Mesenchymal stem cell (in vitro differentiated cells and primary cell): Measurements from ENCODE around the gene IWS1.

ENCODE experiments used
- DNase-seq: peaks from one replicate; pipeline ENCODE4 v3.0.0-alpha.2; 2013
- H2AFZ ChIP-seq: one replicate; pipeline ENCODE4 v1.6.1; 2013; ENCODE audit warnings: low read depth, mild to moderate bottlenecking, control low read depth, inconsistent platforms, low read length, moderate library complexity
- H2AK5ac ChIP-seq: 2 replicates; pipeline ENCODE4 v1.6.1; 2013; ENCODE audit warnings: low read length, moderate library complexity, mild to moderate bottlenecking, inconsistent platforms; ENCODE audit not compliant: severe bottlenecking
- H2BK120ac ChIP-seq: one replicate; pipeline ENCODE4 v1.6.1; 2013; ENCODE audit warnings: low read depth, mild to moderate bottlenecking, inconsistent platforms, low read length, moderate library complexity
- H2BK12ac ChIP-seq, 2 experiments: one replicate each; pipeline ENCODE4 v1.6.1; 2013; ENCODE audit warnings: inconsistent platforms in 2 of 2, low read length in 2 of 2, mild to moderate bottlenecking in 2 of 2, moderate library complexity in 2 of 2, control low read depth in 1 of 2
- H2BK15ac ChIP-seq: one replicate; pipeline ENCODE4 v1.6.1; 2013; ENCODE audit warnings: mild to moderate bottlenecking, low read depth, inconsistent platforms; ENCODE audit not compliant: poor library complexity, severe bottlenecking
- H2BK5ac ChIP-seq: 2 replicates; pipeline ENCODE4 v1.6.1; 2013; ENCODE audit warnings: low read depth, mild to moderate bottlenecking, low read length, control low read depth, inconsistent platforms; ENCODE audit not compliant: poor library complexity, severe bottlenecking
- H3K14ac ChIP-seq, 2 experiments: one replicate each; pipeline ENCODE4 v1.6.1; 2013; ENCODE audit warnings: inconsistent platforms in 2 of 2, low read length in 2 of 2, control low read depth in 1 of 2, mild to moderate bottlenecking in 1 of 2, moderate library complexity in 1 of 2
- H3K18ac ChIP-seq, 2 experiments: one replicate each; pipeline ENCODE4 v1.6.1; 2013; ENCODE audit warnings: inconsistent platforms in 2 of 2, low read length in 2 of 2, control low read depth in 1 of 2, low read depth in 1 of 2, mild to moderate bottlenecking in 1 of 2
- H3K23ac ChIP-seq, 2 experiments: one replicate each; pipeline ENCODE4 v1.6.1; 2013; ENCODE audit warnings: inconsistent platforms in 2 of 2, low read length in 2 of 2, mild to moderate bottlenecking in 2 of 2, moderate library complexity in 2 of 2, control low read depth in 1 of 2
- H3K27ac ChIP-seq: 2 replicates; pipeline ENCODE4 v1.5.1; 2013; ENCODE audit warnings: mild to moderate bottlenecking, moderate library complexity, low read length, control low read depth, inconsistent platforms; ENCODE audit not compliant: poor library complexity, severe bottlenecking
- H3K27me3 ChIP-seq, 2 experiments: 2 replicates each; pipeline versions ENCODE4 v1.6.1 to v1.7.0; 2013; ENCODE audit warnings: low read length in 2 of 2, mild to moderate bottlenecking in 2 of 2, moderate library complexity in 2 of 2, control low read depth in 1 of 2, inconsistent platforms in 1 of 2; ENCODE audit not compliant: control insufficient read depth in 1 of 2, insufficient read depth in 1 of 2
- H3K36me3 ChIP-seq, 2 experiments: 2 replicates each; pipeline versions ENCODE4 v1.6.1 to v1.7.0; 2013; ENCODE audit warnings: low read length in 2 of 2, control low read depth in 1 of 2, inconsistent platforms in 1 of 2, low read depth in 1 of 2, mild to moderate bottlenecking in 1 of 2; ENCODE audit not compliant: insufficient read depth in 2 of 2, control insufficient read depth in 1 of 2
- H3K4ac ChIP-seq, 2 experiments: one replicate each; pipeline ENCODE4 v1.6.1; 2013; ENCODE audit warnings: inconsistent platforms in 2 of 2, low read length in 2 of 2, mild to moderate bottlenecking in 2 of 2, moderate library complexity in 2 of 2, control low read depth in 1 of 2, low read depth in 1 of 2
- H3K4me1 ChIP-seq: 2 replicates; pipeline ENCODE4 v1.6.1; 2013; ENCODE audit warnings: low read depth, low read length, control low read depth; ENCODE audit not compliant: control insufficient read depth, insufficient read depth
- H3K4me2 ChIP-seq: 2 replicates; pipeline ENCODE4 v1.6.1; 2013; ENCODE audit warnings: low read length, mild to moderate bottlenecking, inconsistent platforms; ENCODE audit not compliant: poor library complexity, severe bottlenecking
- H3K4me3 ChIP-seq, 2 experiments: 2 replicates each; pipeline versions ENCODE4 v1.5.1 to v1.7.0; 2013; ENCODE audit warnings: low read length in 2 of 2, mild to moderate bottlenecking in 2 of 2, control low read depth in 1 of 2, low read depth in 1 of 2; ENCODE audit not compliant: insufficient read depth in 1 of 2
- H3K79me1 ChIP-seq: replicated peaks from 2 replicates; pipeline ENCODE4 v1.6.1; 2013; ENCODE audit warnings: mild to moderate bottlenecking, control low read depth, low read length, inconsistent platforms; ENCODE audit not compliant: poor library complexity, severe bottlenecking
- H3K9ac ChIP-seq: 2 replicates; pipeline ENCODE4 v1.7.0; 2013; ENCODE audit warnings: mild to moderate bottlenecking, low read length, moderate library complexity
- H3K9me3 ChIP-seq: 2 replicates; pipeline ENCODE4 v1.7.0; 2013; ENCODE audit warnings: mild to moderate bottlenecking, low read length; ENCODE audit not compliant: control insufficient read depth
- H4K8ac ChIP-seq: one replicate; pipeline ENCODE4 v1.6.1; 2013; ENCODE audit warnings: inconsistent platforms, mild to moderate bottlenecking, low read length, moderate library complexity
- H4K91ac ChIP-seq: one replicate; pipeline ENCODE4 v1.6.1; 2013; ENCODE audit warnings: mild to moderate bottlenecking, low read length, inconsistent platforms
- WGBS: methylation state at CpG from one replicate; pipeline ENCODE4 v1.1.7; 2013; ENCODE audit warnings: mixed read lengths; 5-methylcytosine and 5-hydroxymethylcytosine counted together

IWS1 gene

DNA sequence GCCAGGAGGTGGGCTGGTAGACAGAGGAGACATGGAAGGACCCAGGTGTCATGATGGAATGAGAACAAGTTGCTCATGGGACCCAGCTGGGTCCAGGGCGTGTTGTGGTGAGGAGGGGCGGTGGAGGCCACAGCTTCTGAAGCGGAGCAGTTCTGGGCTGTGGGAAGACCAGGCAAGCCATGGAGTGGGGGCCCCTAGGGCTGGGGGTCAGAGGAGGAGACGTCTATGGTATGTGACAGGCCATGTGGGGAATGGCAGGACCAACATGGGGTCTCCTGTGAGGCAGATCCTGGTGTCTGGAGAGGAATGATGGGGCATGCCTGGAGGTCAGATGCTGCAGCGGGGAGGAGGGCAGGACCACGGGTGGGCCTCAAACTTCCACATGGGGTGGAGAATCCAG is 26.0 kb upstream of the IWS1 start:
- no peaks in the 10 kb centered on the region for H3K4me1 ChIP-seq
- no peak overlapping the region for H3K18ac ChIP-seq
- peak overlapping the region; percentile 78 for H2BK5ac ChIP-seq
- H3K14ac ChIP-seq, result no peak overlapping the region
- H3K36me3 ChIP-seq, result no peaks in the 10 kb centered on the region
- no peak overlapping the region for H4K8ac ChIP-seq
- WGBS, result 79% methylated on average over 6 of the region's 6 CpGs
- no peak overlapping the region for H3K27ac ChIP-seq
- DNase-seq, result no peak
- H4K91ac ChIP-seq, result no peak overlapping the region
- no peak overlapping the region for H2BK15ac ChIP-seq
- no peak overlapping the region for H2AK5ac ChIP-seq
- H3K9me3 ChIP-seq, result no peaks in the 10 kb centered on the region
- H3K27me3 ChIP-seq, result peaks cover 33% of the 10 kb centered on the region in 2 experiments
- no peak overlapping the region for H3K4me3 ChIP-seq
- no peak overlapping the region for H3K23ac ChIP-seq
- H2BK120ac ChIP-seq, result no peak overlapping the region
- no peak overlapping the region for H2AFZ ChIP-seq
- H3K9ac ChIP-seq, result no peak overlapping the region
- no peaks in the 10 kb centered on the region for H3K79me1 ChIP-seq
- H3K4me2 ChIP-seq, result no peak overlapping the region
- no peak overlapping the region for H2BK12ac ChIP-seq
- no peak overlapping the region for H3K4ac ChIP-seq

DNA sequence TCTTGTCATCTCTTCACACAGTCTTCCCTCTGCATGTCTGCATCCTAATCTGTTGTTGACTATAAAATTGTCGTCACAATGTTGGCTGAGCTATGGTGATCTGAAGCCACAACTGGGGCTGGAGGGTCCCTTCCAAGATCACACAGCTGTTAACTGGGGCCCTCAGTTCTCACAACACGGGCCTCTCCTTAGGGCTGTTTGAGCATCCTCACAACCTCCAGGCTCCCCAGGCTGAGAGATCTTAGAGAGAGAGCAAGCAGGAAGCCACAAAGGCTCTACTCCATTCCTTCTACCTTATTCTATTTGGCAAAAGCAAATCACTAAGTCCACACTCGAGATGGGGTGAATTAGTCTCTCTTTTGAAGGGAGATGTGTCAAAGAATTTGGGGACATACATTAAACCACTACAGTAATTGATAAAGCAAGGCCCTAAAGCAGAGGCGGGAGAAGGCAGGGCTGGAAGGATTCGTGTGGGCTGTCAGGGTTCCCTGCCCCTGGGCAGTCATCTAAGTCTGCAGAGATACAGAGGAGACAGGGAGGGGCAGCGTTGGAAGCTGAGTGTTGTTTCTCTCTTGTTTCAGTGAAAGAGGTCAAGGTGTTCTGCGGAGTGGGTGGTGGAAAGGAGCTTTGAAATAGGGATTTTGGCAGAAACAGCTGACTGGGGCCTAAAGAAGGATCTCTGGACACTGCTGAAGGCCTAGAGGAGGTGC is 25.1 kb upstream of the IWS1 start:
- Histone ChIP-seq H3K4me2 (no peak overlapping the region), H3K4me3 (no peak overlapping the region), H2BK5ac (peak overlapping the region; percentile 25), H2AFZ (peak overlapping the region; percentile 39), H3K9me3 (no peaks in the 10 kb centered on the region), H3K14ac (no peak overlapping the region), H2BK120ac (no peak overlapping the region), H3K23ac (no peak overlapping the region), H3K27ac (no peak overlapping the region), H3K36me3 (no peaks in the 10 kb centered on the region), H2AK5ac (no peak overlapping the region), H3K18ac (no peak overlapping the region), H3K4ac (no peak overlapping the region), H3K79me1 (no peaks in the 10 kb centered on the region), H4K8ac (no peak overlapping the region), H3K9ac (no peak overlapping the region), H3K4me1 (no peaks in the 10 kb centered on the region), H2BK15ac (no peak overlapping the region), H2BK12ac (no peak overlapping the region), H4K91ac (no peak overlapping the region), H3K27me3 (peaks cover 41 to 42% of the 10 kb centered on the region in 2 experiments)
- 73% methylated on average over 6 of the region's 7 CpGs for WGBS
- DNase-seq, result no peak

DNA sequence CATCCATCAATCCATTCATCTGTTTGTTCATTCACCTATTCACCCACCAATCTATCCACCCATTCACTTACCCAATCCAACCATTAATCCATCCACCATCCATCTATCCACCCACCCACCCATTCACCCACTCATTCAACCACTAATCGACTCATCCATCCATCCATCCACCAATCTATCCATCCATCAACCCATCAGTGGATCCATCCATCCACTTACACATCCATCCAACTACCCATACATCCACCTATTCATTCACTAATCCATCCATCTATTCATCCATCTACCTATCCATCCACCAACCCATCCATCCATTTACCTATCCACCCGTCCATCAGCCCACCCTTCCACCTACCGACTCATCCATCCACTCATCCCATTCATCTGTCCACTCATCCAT is 20.5 kb upstream of the IWS1 start:
- Histone ChIP-seq H3K18ac (no peak overlapping the region), H3K36me3 (no peaks in the 10 kb centered on the region), H2BK120ac (no peak overlapping the region), H3K27ac (no peak overlapping the region), H3K4me3 (no peak overlapping the region), H2BK15ac (no peak overlapping the region), H3K14ac (no peak overlapping the region), H3K27me3 (peaks cover 41% of the 10 kb centered on the region in 2 experiments), H3K4me1 (peaks cover 3% of the 10 kb centered on the region), H2AFZ (no peak overlapping the region), H3K9ac (no peak overlapping the region), H3K4me2 (no peak overlapping the region), H3K9me3 (no peaks in the 10 kb centered on the region), H4K91ac (no peak overlapping the region), H2BK5ac (no peak overlapping the region), H2BK12ac (no peak overlapping the region), H3K79me1 (no peaks in the 10 kb centered on the region), H4K8ac (no peak overlapping the region), H3K23ac (no peak overlapping the region), H3K4ac (no peak overlapping the region), H2AK5ac (no peak overlapping the region)
- 75% methylated on average over 3 of the region's 3 CpGs for WGBS
- no peak for DNase-seq

- Histone ChIP-seq H3K4me3 (no peak overlapping the region), H3K36me3 (no peaks in the 10 kb centered on the region), H3K4ac (no peak overlapping the region), H3K4me1 (peaks cover 3% of the 10 kb centered on the region), H2BK15ac (no peak overlapping the region), H3K79me1 (no peaks in the 10 kb centered on the region), H4K8ac (no peak overlapping the region), H3K18ac (no peak overlapping the region), H2BK12ac (no peak overlapping the region), H2BK120ac (no peak overlapping the region), H4K91ac (no peak overlapping the region), H2AFZ (no peak overlapping the region), H3K14ac (no peak overlapping the region), H3K9me3 (no peaks in the 10 kb centered on the region), H2BK5ac (no peak overlapping the region), H3K27ac (no peak overlapping the region), H2AK5ac (no peak overlapping the region), H3K27me3 (peaks cover 33 to 42% of the 10 kb centered on the region in 2 experiments), H3K4me2 (no peak overlapping the region), H3K9ac (no peak overlapping the region), H3K23ac (no peak overlapping the region)
- WGBS, result 100% methylated on average over 1 of the region's 1 CpG
- DNase-seq, result no peak
These were observed 19.5 kb upstream of the IWS1 start for GRCh38 chr2:127545796-127546195.
